ENCODE data around the gene SRRT. TPM values are rescaled to one million over a fixed set of nuclear protein-coding genes. Genes with fewer than 3 reads are reported as not detected.
"Not testable (repeated sequence)": the region's sequence is repeated elsewhere in the genome, so short reads cannot be mapped to it uniquely, and the experiment has no call there.

SRRT gene
- total and polyA plus RNA-seq, 2 donors (not counting 1 experiment from before 2014, with no cell fraction given): 198 to 209 TPM

DNA sequence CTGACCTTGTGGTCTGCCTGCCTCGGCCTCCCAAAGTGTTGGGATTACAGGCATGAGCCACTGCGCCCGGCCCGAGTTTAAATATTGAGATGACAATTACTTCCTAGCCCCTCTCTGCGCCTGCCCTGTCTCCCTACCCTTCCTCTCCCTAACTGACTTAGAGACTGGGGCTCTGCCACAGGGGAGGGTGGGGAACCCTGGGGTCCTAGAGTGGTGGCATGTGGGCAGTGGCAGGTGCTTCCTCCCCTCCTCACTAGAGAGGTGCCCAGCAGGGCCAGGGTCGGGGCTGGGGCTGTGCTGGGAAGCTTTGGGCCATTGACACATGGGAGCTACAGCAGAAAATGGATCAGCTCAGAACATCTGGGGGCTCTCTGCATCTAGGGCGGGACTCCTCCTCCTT, 27.7 kb downstream of the SRRT start:
- Histone ChIP-seq H3K4me2 (replicated peaks; ENCODE audit: low read depth, low read length, poor library complexity, severe bottlenecking) (no peak overlapping the region), H3K4me1 (ENCODE audit: control insufficient read depth in 2 of 2, insufficient read depth in 2 of 2, low read length in 2 of 2) (no peaks in the 10 kb centered on the region), H4K20me1 (ENCODE audit: control insufficient read depth, insufficient read depth, low read length, poor library complexity, severe bottlenecking) (no peaks in the 10 kb centered on the region), H3K79me2 (ENCODE audit: control insufficient read depth, insufficient read depth, low read length) (no peaks in the 10 kb centered on the region), H2AFZ (ENCODE audit: insufficient read depth, low read depth, low read length, poor library complexity, severe bottlenecking) (no peak overlapping the region), H3K36me3 (replicated peaks in 1 of 2; ENCODE audit: control extremely low read depth in 1 of 2, control insufficient read depth in 1 of 2, extremely low read depth in 1 of 2, insufficient read depth in 2 of 2, low read length in 1 of 2) (no peaks in the 10 kb centered on the region), H3K27me3 (replicated peaks in 1 of 4; ENCODE audit: control extremely low read depth in 1 of 4, control insufficient read depth in 3 of 4, insufficient read depth in 4 of 4, low read length in 3 of 4) (peaks cover 0 to 15% (median 4%) of the 10 kb centered on the region in 4 experiments), H3K9ac (ENCODE audit: low read length) (no peak overlapping the region), H3K27ac (ENCODE audit: low read length in 2 of 2) (no peak overlapping the region), H3K9me3 (ENCODE audit: control extremely low read depth in 1 of 3, control insufficient read depth in 2 of 3, insufficient read depth in 1 of 3, low read length in 2 of 3) (peaks cover 0 to 11% (median 0%) of the 10 kb centered on the region in 3 donors), H3K4me3 (ENCODE audit: control extremely low read depth in 1 of 5, extremely low read depth in 1 of 5, insufficient read depth in 1 of 5, low read depth in 2 of 5, low read length in 4 of 5) (no peak overlapping the region)
- WGBS (ENCODE audit: insufficient coverage): no CpG with 5 or more reads among the region's 7 CpGs
- H3K27me3 Mint-ChIP-seq: peaks cover 22% of the 10 kb centered on the region
- intact Hi-C loops (cut with micrococcal nuclease): no loop called here
- TF ChIP-seq CTCF (IDR thresholded peaks at IDR 0.05) (no peak), EZH2 (IDR thresholded peaks at IDR 0.05; ENCODE audit: borderline replicate concordance, insufficient read depth, low read depth, low read length, poor library complexity, severe bottlenecking) (no peak)
- no peak for DNase-seq
- no peak overlapping the region for H3K4me3 Mint-ChIP-seq
- ChIA-PET CTCF (interaction anchor here (0.7 to 1.7 kb wide), 4 partner anchors 8 to 409 kb away, joined by 3 to 7 read pairs (median 4); partner anchors contain the start of gene UFSP1), POLR2A (interaction anchor here (0.6 kb wide), 2 partner anchors 24 to 157 kb away, joined by 3 to 6 read pairs; no protein-coding TSS in a partner anchor)
- ATAC-seq (ENCODE audit: low read depth): no peak
- H3K4me1 Mint-ChIP-seq: no peaks in the 10 kb centered on the region
- no peaks in the 10 kb centered on the region for H3K9me3 Mint-ChIP-seq (ENCODE audit: insufficient read depth)
- H3K27ac Mint-ChIP-seq: no peak overlapping the region

DNA sequence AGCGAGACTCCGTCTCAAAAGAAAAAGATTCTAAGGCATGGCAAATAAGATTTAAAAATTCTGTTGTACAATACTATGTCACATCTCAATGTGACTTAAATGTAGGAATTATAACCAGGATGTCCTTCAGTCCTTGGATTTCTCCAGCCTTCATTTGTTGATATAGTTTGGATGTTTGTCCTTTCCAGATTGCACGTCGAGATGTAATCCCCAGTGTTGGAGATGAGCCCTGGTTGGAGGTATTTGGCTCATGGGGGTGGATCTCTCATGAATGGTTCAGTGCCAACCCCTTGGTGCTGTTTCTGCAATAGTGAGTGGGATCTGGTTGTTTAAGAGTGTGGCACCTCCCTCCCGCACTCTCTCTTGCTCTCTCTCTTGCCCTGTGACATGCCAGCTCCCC, 33.6 kb downstream of the SRRT start:
- Mint-ChIP-seq H3K4me1 (peaks cover 6% of the 10 kb centered on the region), H3K27me3 (peaks cover 9% of the 10 kb centered on the region), H3K27ac (no peak overlapping the region), H3K9me3 (ENCODE audit: insufficient read depth) (no peaks in the 10 kb centered on the region), H3K4me3 (no peak overlapping the region)
- peaks cover 0 to 6% (median 0%) of the 10 kb centered on the region in 4 experiments for H3K27me3 ChIP-seq (replicated peaks in 1 of 4; ENCODE audit: control extremely low read depth in 1 of 4, control insufficient read depth in 3 of 4, insufficient read depth in 4 of 4, low read length in 3 of 4)
- peaks cover 0 to 12% (median 0%) of the 10 kb centered on the region in 3 donors for H3K9me3 ChIP-seq (ENCODE audit: control extremely low read depth in 1 of 3, control insufficient read depth in 2 of 3, insufficient read depth in 1 of 3, low read length in 2 of 3)
- no peak overlapping the region for H3K4me3 ChIP-seq (ENCODE audit: control extremely low read depth in 1 of 5, extremely low read depth in 1 of 5, insufficient read depth in 1 of 5, low read depth in 2 of 5, low read length in 4 of 5)
- no peak overlapping the region for H3K27ac ChIP-seq (ENCODE audit: low read length in 2 of 2)
- H3K79me2 ChIP-seq (ENCODE audit: control insufficient read depth, insufficient read depth, low read length): no peaks in the 10 kb centered on the region
- H2AFZ ChIP-seq (ENCODE audit: insufficient read depth, low read depth, low read length, poor library complexity, severe bottlenecking): no peak overlapping the region
- TF ChIP-seq EZH2 (IDR thresholded peaks at IDR 0.05; ENCODE audit: borderline replicate concordance, insufficient read depth, low read depth, low read length, poor library complexity, severe bottlenecking): no peak
- TF ChIP-seq CTCF (IDR thresholded peaks at IDR 0.05): no peak
- H4K20me1 ChIP-seq (ENCODE audit: control insufficient read depth, insufficient read depth, low read length, poor library complexity, severe bottlenecking): no peaks in the 10 kb centered on the region
- ATAC-seq (ENCODE audit: low read depth) (no peak), DNase-seq (no peak)
- no peak overlapping the region for H3K9ac ChIP-seq (ENCODE audit: low read length)
- no peak overlapping the region for H3K4me2 ChIP-seq (replicated peaks; ENCODE audit: low read depth, low read length, poor library complexity, severe bottlenecking)
- H3K36me3 ChIP-seq (replicated peaks in 1 of 2; ENCODE audit: control extremely low read depth in 1 of 2, control insufficient read depth in 1 of 2, extremely low read depth in 1 of 2, insufficient read depth in 2 of 2, low read length in 1 of 2): no peaks in the 10 kb centered on the region
- no peaks in the 10 kb centered on the region for H3K4me1 ChIP-seq (ENCODE audit: control insufficient read depth in 2 of 2, insufficient read depth in 2 of 2, low read length in 2 of 2)
- ChIA-PET CTCF (no interaction called here), POLR2A (no interaction called here)
- 100% methylated on average over 2 of the region's 5 CpGs for WGBS (ENCODE audit: insufficient coverage)
- intact Hi-C loops (cut with micrococcal nuclease): no loop called here

GRCh38 chr7:100910443-100910842, 35.5 kb downstream of the SRRT start:
- H3K27ac Mint-ChIP-seq: not testable (repeated sequence)

More at GRCh38 chr7:100910443-100910842, 35.5 kb downstream of the SRRT start:
- intact Hi-C loops (cut with micrococcal nuclease); H3K27me3 ChIP-seq (replicated peaks in 1 of 4; ENCODE audit: control extremely low read depth in 1 of 4, control insufficient read depth in 3 of 4, insufficient read depth in 4 of 4, low read length in 3 of 4); H3K27ac ChIP-seq (ENCODE audit: low read length in 2 of 2); H3K9me3 Mint-ChIP-seq (ENCODE audit: insufficient read depth); H3K4me2 ChIP-seq (replicated peaks; ENCODE audit: low read depth, low read length, poor library complexity, severe bottlenecking); H3K36me3 ChIP-seq (replicated peaks in 1 of 2; ENCODE audit: control extremely low read depth in 1 of 2, control insufficient read depth in 1 of 2, extremely low read depth in 1 of 2, insufficient read depth in 2 of 2, low read length in 1 of 2); H3K9ac ChIP-seq (ENCODE audit: low read length); H2AFZ ChIP-seq (ENCODE audit: insufficient read depth, low read depth, low read length, poor library complexity, severe bottlenecking); H3K4me3 Mint-ChIP-seq; H3K79me2 ChIP-seq (ENCODE audit: control insufficient read depth, insufficient read depth, low read length); H3K4me1 Mint-ChIP-seq; ATAC-seq (ENCODE audit: low read depth); H4K20me1 ChIP-seq (ENCODE audit: control insufficient read depth, insufficient read depth, low read length, poor library complexity, severe bottlenecking); POLR2A ChIA-PET; H3K4me1 ChIP-seq (ENCODE audit: control insufficient read depth in 2 of 2, insufficient read depth in 2 of 2, low read length in 2 of 2); H3K4me3 ChIP-seq (ENCODE audit: control extremely low read depth in 1 of 5, extremely low read depth in 1 of 5, insufficient read depth in 1 of 5, low read depth in 2 of 5, low read length in 4 of 5); DNase-seq; H3K27me3 Mint-ChIP-seq: not testable (repeated sequence)
- H3K9me3 ChIP-seq (ENCODE audit: control extremely low read depth in 1 of 3, control insufficient read depth in 2 of 3, insufficient read depth in 1 of 3, low read length in 2 of 3): peaks cover 0 to 12% (median 0%) of the 10 kb centered on the region in 3 donors
- CTCF ChIA-PET: interaction anchor here (0.6 to 1.5 kb wide), 2 partner anchors 15 to 359 kb away, joined by 3 to 7 read pairs; partner anchors contain the start of gene ACHE
- WGBS (ENCODE audit: insufficient coverage): 81% methylated on average over 2 of the region's 7 CpGs
